Keratinocyte (primary cell): ENCODE results near the gene MYL5. TPM values are rescaled to one million over a fixed set of nuclear protein-coding genes. Genes with fewer than 3 reads are reported as not detected.

Source experiments
- DNase-seq: peaks from one replicate; pipeline ENCODE4 v3.0.0-alpha.2; 2011; ENCODE audit warnings: low read depth, missing footprints, low spot score
- FAIRE-seq: peaks from 2 replicates; lab custom pipeline; 2011; peaks lifted over from hg19 to GRCh38; lab: Jason Lieb, UNC
- H2AFZ ChIP-seq: 2 replicates; pipeline ENCODE4 v1.6.0; 2012; ENCODE audit warnings: low read length, control low read depth, inconsistent platforms; ENCODE audit not compliant: control insufficient read depth
- H3K27ac ChIP-seq: 2 replicates; pipeline ENCODE4 v1.5.1; 2011; ENCODE audit warnings: low read length; ENCODE audit not compliant: control insufficient read depth, insufficient read depth
- H3K27me3 ChIP-seq: 3 replicates; pipeline ENCODE4 v1.6.0; 2011; ENCODE audit warnings: low read length; ENCODE audit not compliant: control insufficient read depth, insufficient read depth; ENCODE audit errors: extremely low read depth
- H3K36me3 ChIP-seq, 2 experiments: 2 replicates in 1 of 2; 3 replicates in 1 of 2; pipeline ENCODE4 v1.5.1; 2011; ENCODE audit warnings: low read length in 2 of 2, mild to moderate bottlenecking in 1 of 2; ENCODE audit not compliant: control insufficient read depth in 2 of 2, insufficient read depth in 2 of 2; ENCODE audit errors: extremely low read depth in 1 of 2
- H3K4me1 ChIP-seq: 3 replicates; pipeline ENCODE4 v1.5.1; 2011; ENCODE audit warnings: low read length; ENCODE audit not compliant: control insufficient read depth, insufficient read depth; ENCODE audit errors: extremely low read depth
- H3K4me2 ChIP-seq: 3 replicates; pipeline ENCODE4 v1.6.0; 2011; ENCODE audit warnings: low read depth, low read length; ENCODE audit not compliant: control insufficient read depth, insufficient read depth; ENCODE audit errors: extremely low read depth
- H3K4me3 ChIP-seq, 3 experiments: fragments of 200-600 bp in 1 of 3; sonication (generic) in 1 of 3; 2 replicates in 2 of 3; 3 replicates in 1 of 3; pipeline ENCODE4 v1.5.1; 2011 to 2016; ENCODE audit warnings: low read length in 3 of 3, mild to moderate bottlenecking in 3 of 3, control low read depth in 2 of 3, inconsistent platforms in 1 of 3, low read depth in 1 of 3, mixed read lengths in 1 of 3, mixed run types in 1 of 3, moderate library complexity in 1 of 3; ENCODE audit not compliant: control insufficient read depth in 2 of 3, insufficient read depth in 2 of 3; ENCODE audit errors: extremely low read depth in 1 of 3
- H3K79me2 ChIP-seq: 2 replicates; pipeline ENCODE4 v1.6.0; 2012; ENCODE audit warnings: low read length; ENCODE audit not compliant: control insufficient read depth, insufficient read depth
- H3K9ac ChIP-seq: 3 replicates; pipeline ENCODE4 v1.6.0; 2011; ENCODE audit warnings: low read length; ENCODE audit not compliant: control insufficient read depth, insufficient read depth; ENCODE audit errors: extremely low read depth
- H3K9me1 ChIP-seq: 3 replicates; pipeline ENCODE4 v1.6.0; 2011; ENCODE audit warnings: low read length; ENCODE audit not compliant: control insufficient read depth, insufficient read depth; ENCODE audit errors: extremely low read depth
- H3K9me3 ChIP-seq: 2 replicates; pipeline ENCODE4 v1.5.1; 2012; ENCODE audit warnings: low read depth, low read length; ENCODE audit not compliant: control insufficient read depth
- H4K20me1 ChIP-seq: 3 replicates; pipeline ENCODE4 v1.6.0; 2011; ENCODE audit warnings: low read length; ENCODE audit not compliant: control insufficient read depth, insufficient read depth; ENCODE audit errors: extremely low read depth
- EZH2 ChIP-seq: IDR thresholded peaks from one replicate; pipeline ENCODE4 v1.6.1; 2012; ENCODE audit warnings: inconsistent platforms, mild to moderate bottlenecking, low read length, moderate library complexity
- dilution Hi-C: fragments of 300-500 bp; cut with MboI; formaldehyde crosslinking; loops from one replicate; pipeline ENCODE4 v1.7.0; 2020; ENCODE audit warnings: low sequenced_read_pairs; ENCODE audit not compliant: extremely low pct_ligation_motif_present
- polyA plus RNA-seq, 5 experiments: library from polyadenylated mRNA; depleted of rRNA in 3 of 5; stranded (reverse) in 3 of 5; stranded (forward) in 1 of 5; unstranded in 1 of 5; fragments of >200 nt; gene quantifications; 1 replicate in 1 of 5; 2 replicates in 3 of 5; 3 replicates in 1 of 5; pipeline versions ENCODE4 v1.2.1 to v1.2.3, GENCODE V29; 2011 to 2012; ENCODE audit warnings: missing spikeins in 2 of 5, low read depth in 1 of 5, low replicate concordance in 1 of 5
- TF ChIP-seq, protein P1 (sequence below), 3 experiments: IDR thresholded peaks in 1 of 3; conservative IDR thresholded peaks in 1 of 3; optimal IDR thresholded peaks in 1 of 3; 2 replicates in 2 of 3; 3 replicates in 1 of 3; pipeline versions ENCODE3 to v1.5.1; 2011; ENCODE audit warnings: low read length in 3 of 3, mild to moderate bottlenecking in 3 of 3, moderate library complexity in 2 of 3, control low read depth in 1 of 3, inconsistent platforms in 1 of 3; ENCODE audit not compliant: insufficient read depth in 2 of 3; ENCODE audit errors: extremely low read depth in 1 of 3

The MYL5 gene
- polyA plus RNA-seq, 1 donor (not counting 4 experiments of a cell fraction or from before 2014, with no cell fraction given): 8.0 TPM

DNA sequence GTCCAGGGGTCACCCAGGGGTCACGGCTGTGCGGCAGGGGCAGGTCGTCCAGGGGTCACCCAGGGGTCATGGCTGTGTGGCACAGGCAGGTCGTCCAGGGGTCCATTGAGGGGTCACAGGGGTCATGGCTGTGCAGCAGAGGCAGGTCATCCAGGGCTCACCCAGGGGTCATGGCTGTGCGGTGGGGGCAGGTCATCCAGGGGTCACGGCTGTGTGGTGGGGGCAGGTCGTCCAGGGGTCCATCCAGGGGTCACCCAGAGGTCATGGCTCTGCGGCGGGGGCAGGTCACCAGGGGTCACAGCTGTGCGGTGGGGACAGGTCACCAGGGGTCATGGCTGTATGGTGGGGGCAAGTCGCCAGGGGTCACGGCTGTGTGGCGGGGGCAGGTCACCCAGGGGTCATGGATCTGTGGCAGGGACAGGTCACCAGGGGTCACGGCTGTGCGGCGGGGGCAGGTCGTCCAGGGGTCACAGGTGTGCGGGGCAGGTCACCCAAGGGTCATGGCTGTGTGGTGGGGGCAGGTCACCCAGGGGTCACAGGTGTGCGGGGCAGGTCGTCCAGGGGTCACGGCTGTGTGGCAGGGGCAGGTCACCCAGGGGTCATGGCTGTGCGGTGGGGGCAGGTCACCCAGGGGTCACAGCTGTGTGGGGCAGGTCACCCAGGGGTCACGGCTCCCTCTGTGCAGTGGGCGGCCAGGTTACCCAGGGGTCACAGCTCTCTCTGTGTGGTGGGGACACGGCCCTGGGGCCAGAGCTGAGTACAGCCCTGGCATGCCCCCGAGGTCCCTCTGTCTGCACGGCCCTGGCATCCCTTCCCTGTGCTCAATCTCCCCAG, 16.3 kb upstream of the MYL5 start:
- no peaks in the 10 kb centered on the region for H3K79me2 ChIP-seq
- dilution Hi-C loops: no loop called here
- H3K9ac ChIP-seq: no peak overlapping the region
- DNase-seq: no peak
- H3K36me3 ChIP-seq: no peaks in the 10 kb centered on the region
- H3K4me1 ChIP-seq: no peaks in the 10 kb centered on the region
- H2AFZ ChIP-seq: no peak overlapping the region
- no peak for FAIRE-seq
- no peak overlapping the region for H3K4me3 ChIP-seq
- no peak for TF ChIP-seq EZH2
- TF ChIP-seq, protein P1, sequence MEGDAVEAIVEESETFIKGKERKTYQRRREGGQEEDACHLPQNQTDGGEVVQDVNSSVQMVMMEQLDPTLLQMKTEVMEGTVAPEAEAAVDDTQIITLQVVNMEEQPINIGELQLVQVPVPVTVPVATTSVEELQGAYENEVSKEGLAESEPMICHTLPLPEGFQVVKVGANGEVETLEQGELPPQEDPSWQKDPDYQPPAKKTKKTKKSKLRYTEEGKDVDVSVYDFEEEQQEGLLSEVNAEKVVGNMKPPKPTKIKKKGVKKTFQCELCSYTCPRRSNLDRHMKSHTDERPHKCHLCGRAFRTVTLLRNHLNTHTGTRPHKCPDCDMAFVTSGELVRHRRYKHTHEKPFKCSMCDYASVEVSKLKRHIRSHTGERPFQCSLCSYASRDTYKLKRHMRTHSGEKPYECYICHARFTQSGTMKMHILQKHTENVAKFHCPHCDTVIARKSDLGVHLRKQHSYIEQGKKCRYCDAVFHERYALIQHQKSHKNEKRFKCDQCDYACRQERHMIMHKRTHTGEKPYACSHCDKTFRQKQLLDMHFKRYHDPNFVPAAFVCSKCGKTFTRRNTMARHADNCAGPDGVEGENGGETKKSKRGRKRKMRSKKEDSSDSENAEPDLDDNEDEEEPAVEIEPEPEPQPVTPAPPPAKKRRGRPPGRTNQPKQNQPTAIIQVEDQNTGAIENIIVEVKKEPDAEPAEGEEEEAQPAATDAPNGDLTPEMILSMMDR (optimal IDR thresholded peaks at IDR 0.05 in 1 of 3, IDR thresholded peaks at IDR 0.05 in 1 of 3, conservative IDR thresholded peaks at IDR 0.05 in 1 of 3; ENCODE audit: extremely low read depth in 1 of 3, insufficient read depth in 2 of 3, low read length in 3 of 3): no peak
- H3K27ac ChIP-seq: no peak overlapping the region
- no peaks in the 10 kb centered on the region for H4K20me1 ChIP-seq
- no peaks in the 10 kb centered on the region for H3K9me1 ChIP-seq
- peaks cover 3% of the 10 kb centered on the region for H3K9me3 ChIP-seq
- H3K4me2 ChIP-seq: no peak overlapping the region
- peaks cover 4% of the 10 kb centered on the region for H3K27me3 ChIP-seq

DNA sequence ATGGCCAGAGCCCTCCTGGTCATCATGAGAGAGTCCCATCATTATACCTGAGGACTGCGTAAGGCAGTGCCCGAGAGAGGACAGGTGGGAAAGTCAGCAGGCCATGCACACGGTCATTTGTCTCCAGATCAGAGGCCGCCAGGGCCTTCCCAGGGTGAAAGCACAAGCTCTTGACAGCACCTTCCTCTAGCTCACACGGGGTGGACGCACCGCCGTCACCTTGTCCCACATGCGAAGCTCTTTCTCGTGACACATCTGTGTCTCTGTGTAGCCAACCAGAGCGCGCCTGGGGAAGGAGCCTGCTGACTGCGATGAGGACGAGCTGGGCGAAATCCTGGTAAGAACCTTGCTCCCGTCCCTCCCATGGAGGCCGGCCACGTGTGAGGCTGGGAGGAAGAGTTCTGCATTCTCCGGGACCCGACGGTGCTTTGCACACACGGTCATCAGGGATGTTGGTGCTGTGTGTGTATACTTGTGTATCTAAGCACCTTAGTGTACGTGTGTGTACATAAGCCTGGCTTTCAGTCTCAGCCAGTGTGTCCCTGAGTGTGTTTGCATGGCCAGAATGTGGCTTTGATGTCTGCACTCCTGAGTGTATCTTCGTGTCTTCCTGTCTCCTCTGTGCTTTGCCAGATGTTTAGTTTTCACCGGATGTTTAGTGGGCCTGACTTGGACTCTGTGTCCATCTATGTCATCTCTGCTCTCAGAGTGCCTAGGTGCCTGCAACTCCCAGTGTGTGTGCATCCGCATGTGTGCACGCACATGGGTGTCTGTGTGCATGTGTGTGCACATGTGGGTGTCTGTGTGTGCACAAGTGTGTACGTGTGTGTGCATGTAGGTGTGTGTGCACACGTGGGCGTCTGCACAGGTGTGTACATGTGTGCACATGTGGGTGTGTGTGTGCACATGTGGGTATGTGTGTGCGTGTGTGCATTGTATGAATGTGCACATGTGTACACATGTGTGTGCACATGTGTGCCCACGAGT, 15.4 kb upstream of the MYL5 start:
- H3K9me3 ChIP-seq: peaks cover 3% of the 10 kb centered on the region
- no peak overlapping the region for H3K4me3 ChIP-seq
- TF ChIP-seq, protein P1 (optimal IDR thresholded peaks at IDR 0.05 in 1 of 3, IDR thresholded peaks at IDR 0.05 in 1 of 3, conservative IDR thresholded peaks at IDR 0.05 in 1 of 3; ENCODE audit: extremely low read depth in 1 of 3, insufficient read depth in 2 of 3, low read length in 3 of 3): no peak
- no peak for TF ChIP-seq EZH2
- dilution Hi-C loops: no loop called here
- H2AFZ ChIP-seq: no peak overlapping the region
- H3K9me1 ChIP-seq: no peaks in the 10 kb centered on the region
- H4K20me1 ChIP-seq: no peaks in the 10 kb centered on the region
- H3K27me3 ChIP-seq: peaks cover 12% of the 10 kb centered on the region
- no peaks in the 10 kb centered on the region for H3K79me2 ChIP-seq
- DNase-seq: no peak
- no peak overlapping the region for H3K9ac ChIP-seq
- H3K4me2 ChIP-seq: no peak overlapping the region
- H3K4me1 ChIP-seq: no peaks in the 10 kb centered on the region
- no peaks in the 10 kb centered on the region for H3K36me3 ChIP-seq
- no peak overlapping the region for H3K27ac ChIP-seq
- no peak for FAIRE-seq
